BJ (cell line): ENCODE data around the gene BCAR3. TPM values are rescaled to one million over a fixed set of nuclear protein-coding genes. Genes with fewer than 3 reads are reported as not detected.

ENCODE experiments used
- CTCF ChIA-PET: fragments of 350-600 bp; formaldehyde crosslinking; extraction: SDS; loops from one replicate; lab custom pipeline; 2021; ENCODE audit warnings: antibody characterized with exemption, inconsistent platforms; lab: Yijun Ruan, JAX
- POLR2A ChIA-PET: fragments of 300-600 bp; sonication (Branson Sonifier 250); formaldehyde crosslinking; extraction: SDS; loops from one replicate; lab custom pipeline; 2021; ENCODE audit warnings: antibody characterized with exemption; lab: Charles Lee
- DNase-seq: peaks from one replicate; pipeline ENCODE4 v3.0.0-alpha.2; 2011; ENCODE audit warnings: low read depth
- H3K27me3 ChIP-seq: 2 replicates; pipeline ENCODE4 v1.6.0; 2011; ENCODE audit warnings: low read length; ENCODE audit not compliant: control insufficient read depth, insufficient read depth
- H3K36me3 ChIP-seq: 2 replicates; pipeline ENCODE4 v1.5.1; 2011; ENCODE audit warnings: low read length; ENCODE audit not compliant: control insufficient read depth, insufficient read depth
- H3K4me3 ChIP-seq: 2 replicates; pipeline ENCODE4 v1.5.1; 2011; ENCODE audit warnings: low read depth, mild to moderate bottlenecking, control low read depth, low read length
- CTCF ChIP-seq: IDR thresholded peaks from 2 replicates; pipeline ENCODE4 v1.5.1; 2011; ENCODE audit warnings: low read depth, mild to moderate bottlenecking, control low read depth, inconsistent platforms, low read length, moderate library complexity; ENCODE audit not compliant: insufficient read depth
- polyA plus RNA-seq: library from polyadenylated mRNA; depleted of rRNA; stranded (reverse); fragments of >200 nt; gene quantifications from 2 replicates; pipeline ENCODE4 v1.2.3, GENCODE V29; 2011

Gene BCAR3
- polyA plus RNA-seq, 1 experiment = 31.7 TPM

DNA sequence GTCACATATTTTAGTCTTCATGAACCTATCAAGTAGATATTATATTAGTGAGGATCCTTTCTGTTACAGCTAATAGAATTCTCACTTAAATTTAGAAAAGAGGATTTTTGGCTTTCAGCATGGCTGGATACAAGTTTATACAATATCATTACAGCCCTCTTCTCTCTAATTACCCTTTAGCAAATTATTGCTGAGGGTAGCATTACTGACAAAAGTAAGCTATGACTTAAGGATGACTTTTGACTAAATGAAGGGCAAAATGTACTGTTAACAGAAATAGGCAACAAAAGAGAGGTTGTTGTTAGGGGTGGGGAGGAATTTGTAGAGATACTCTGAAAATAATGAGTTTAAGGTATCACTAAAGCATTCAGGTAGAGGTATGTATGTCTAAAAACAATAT lies 148.0 kb downstream of the BCAR3 start:
- ChIA-PET CTCF (interaction anchor here (0.9 to 1.3 kb wide), 2 partner anchors 19 to 27 kb away, joined by 3 read pairs; no protein-coding TSS in a partner anchor), POLR2A (no interaction called here)

GRCh38 chr1:93532780-93533378 lies 148.8 kb downstream of the BCAR3 start:
- no peaks in the 10 kb centered on the region for H3K36me3 ChIP-seq
- no peak for TF ChIP-seq CTCF
- CTCF ChIA-PET = interaction anchor here (0.9 to 1.0 kb wide), 2 partner anchors 20 to 292 kb away, joined by 3 read pairs; no protein-coding TSS in a partner anchor
- no peak for DNase-seq
- no peaks in the 10 kb centered on the region for H3K27me3 ChIP-seq
- H3K4me3 ChIP-seq = no peak overlapping the region
- POLR2A ChIA-PET = no interaction called here

More for the DNA sequence above, 148.0 kb downstream of the BCAR3 start:
- TF ChIP-seq CTCF = no peak
- DNase-seq = no peak
- H3K27me3 ChIP-seq = no peaks in the 10 kb centered on the region
- H3K4me3 ChIP-seq = no peak overlapping the region
- H3K36me3 ChIP-seq = no peaks in the 10 kb centered on the region

- no peak for DNase-seq
- ChIA-PET CTCF (interaction anchor here (1.0 kb wide), 1 partner anchor 8 kb away, joined by 3 read pairs; no protein-coding TSS in a partner anchor), POLR2A (no interaction called here)
- H3K27me3 ChIP-seq = no peaks in the 10 kb centered on the region
- H3K4me3 ChIP-seq = no peak overlapping the region
- TF ChIP-seq CTCF = no peak
- no peaks in the 10 kb centered on the region for H3K36me3 ChIP-seq
Measured at GRCh38 chr1:93531193-93531592, 150.4 kb downstream of the BCAR3 start.

GRCh38 chr1:93528412-93528811 lies 153.2 kb downstream of the BCAR3 start:
- Histone ChIP-seq H3K4me3 (no peak overlapping the region), H3K27me3 (no peaks in the 10 kb centered on the region), H3K36me3 (no peaks in the 10 kb centered on the region)
- ChIA-PET POLR2A (no interaction called here), CTCF (no interaction called here)
- TF ChIP-seq CTCF = no peak
- no peak for DNase-seq

GRCh38 chr1:93526431-93526830 lies 155.2 kb downstream of the BCAR3 start:
- POLR2A ChIA-PET = no interaction called here
- no peaks in the 10 kb centered on the region for H3K36me3 ChIP-seq
- no peak for TF ChIP-seq CTCF

More at GRCh38 chr1:93526431-93526830, 155.2 kb downstream of the BCAR3 start:
- DNase-seq = no peak
- H3K27me3 ChIP-seq = no peaks in the 10 kb centered on the region
- H3K4me3 ChIP-seq = no peak overlapping the region
- CTCF ChIA-PET = interaction anchor here (0.8 to 1.1 kb wide), 2 partner anchors 16 to 19 kb away, joined by 3 to 4 read pairs; no protein-coding TSS in a partner anchor
